Nasal cavity respiratory epithelium epithelial cell of viscerocranial mucosa (primary cell): ENCODE measurements around the gene TAF5. TPM values are rescaled to one million over a fixed set of nuclear protein-coding genes. Genes with fewer than 3 reads are reported as not detected.

ENCODE experiments used
- total RNA-seq: library from RNA; depleted of rRNA; stranded (reverse); fragments of >200 nt; gene quantifications from 2 replicates; pipeline ENCODE4 v1.2.3, GENCODE V29; 2014

TAF5 gene
- 5.0 and 6.2 TPM in 2 replicates for total RNA-seq

GRCh38 chr10:103367782-103368518 is at the start of gene TAF5:
Gene TAF5, plus strand, starts transcription at chr10:103367976. Its CDS starts 14 bp downstream, at chr10:103367990.

GRCh38 chr10:103350517-103351260 is 17.1 kb upstream of the TAF5 start, which contains the start of gene PCGF6:
Gene PCGF6, minus strand, starts transcription at chr10:103351140. Its CDS starts 74 bp downstream, at chr10:103351066.

GRCh38 chr10:103396067-103396788 is 28.5 kb downstream of the TAF5 start, which contains the start of the genes ATP5MK and PDCD11:
Gene ATP5MK, minus strand, starts transcription at chr10:103396475. Its CDS starts 4,018 bp downstream, at chr10:103392457.
Gene PDCD11, plus strand, starts transcription at chr10:103396626. Its CDS starts 1,801 bp downstream, at chr10:103398427.

Other genes with a start within 250 kb of the TAF5 start
- gene NT5C2, start 174.7 kb upstream of the TAF5 start, total RNA-seq = 159 and 173 TPM in 2 replicates
- under 0.01 and 0.14 TPM in 2 replicates for gene RPEL1, start 122.1 kb upstream of the TAF5 start, total RNA-seq
- gene INA, start 90.8 kb upstream of the TAF5 start, total RNA-seq = 0.07 and 0.34 TPM in 2 replicates
- 13.5 and 16.4 TPM in 2 replicates for gene PCGF6, start 16.8 kb upstream of the TAF5 start, total RNA-seq
- gene ATP5MK, start 28.5 kb downstream of the TAF5 start, total RNA-seq = 96.7 and 130 TPM in 2 replicates
- 68.7 and 86.9 TPM in 2 replicates for gene PDCD11, start 28.6 kb downstream of the TAF5 start, total RNA-seq
- under 0.01 and 1.3 TPM in 2 replicates for gene CALHM2, start 84.4 kb downstream of the TAF5 start, total RNA-seq
- not detected in 2 replicates for gene CALHM1, start 90.9 kb downstream of the TAF5 start, total RNA-seq
- gene CALHM3, start 111.3 kb downstream of the TAF5 start, total RNA-seq = not detected in 2 replicates
- gene NEURL1, start 125.7 kb downstream of the TAF5 start, total RNA-seq = 1.6 and 2.7 TPM in 2 replicates